HTERT RPE-1 (cell line): ENCODE results near the gene NAA50.

ENCODE experiments used
- in situ Hi-C: fragments of 300-500 bp; cut with MboI; formaldehyde crosslinking; loops from 4 replicates; pipeline ENCODE4 v1.14.3; 2020; ENCODE audit warnings: low sequenced_read_pairs

Gene NAA50

DNA sequence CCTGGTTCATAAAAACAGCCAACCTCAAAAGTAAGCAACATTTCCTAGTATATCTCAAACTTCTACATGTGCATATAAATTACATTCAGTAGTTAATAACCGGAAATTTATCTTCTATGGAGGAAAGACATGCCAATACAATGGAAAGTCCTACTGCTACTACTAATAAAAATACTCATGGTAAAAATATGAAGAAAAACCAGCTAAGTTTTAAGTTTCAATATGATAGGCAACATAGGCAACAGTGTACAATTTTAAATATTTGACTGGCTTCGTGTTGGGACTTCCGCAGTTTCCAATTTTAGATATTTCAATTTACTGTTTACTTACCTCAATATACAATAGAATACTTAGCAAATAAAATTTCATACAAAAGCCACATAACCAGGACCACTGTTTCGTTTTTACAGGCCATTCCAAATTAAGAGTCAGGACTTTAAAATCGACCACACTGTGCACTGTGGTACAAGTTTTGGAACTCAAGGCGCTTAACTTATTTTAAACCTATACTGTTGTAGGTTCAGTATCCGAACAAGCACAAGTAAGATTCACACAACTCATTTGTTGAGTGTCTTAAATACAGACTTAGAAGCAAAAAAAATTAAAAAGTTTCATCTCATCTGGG is 2.9 kb downstream of the NAA50 start:
- in situ Hi-C loops: no loop called here

DNA sequence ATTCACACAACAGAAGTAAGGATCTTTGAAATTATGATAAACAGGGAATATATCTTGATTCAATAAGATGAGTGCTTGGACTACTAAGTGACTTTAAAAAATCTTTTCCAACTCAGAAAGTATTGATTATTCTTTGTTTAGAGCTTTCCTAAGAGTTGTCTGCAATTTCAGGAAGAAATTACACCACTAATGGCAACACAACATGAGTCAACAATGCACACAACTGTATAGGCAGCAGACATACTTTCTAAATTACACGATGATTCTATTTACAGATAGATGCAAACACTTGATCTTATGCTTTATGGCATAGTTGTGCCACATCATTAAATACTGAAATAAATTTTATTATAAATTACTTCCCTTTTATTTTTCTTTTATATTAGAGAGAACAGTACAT is 4.4 kb downstream of the NAA50 start:
- in situ Hi-C loops: no loop called here

DNA sequence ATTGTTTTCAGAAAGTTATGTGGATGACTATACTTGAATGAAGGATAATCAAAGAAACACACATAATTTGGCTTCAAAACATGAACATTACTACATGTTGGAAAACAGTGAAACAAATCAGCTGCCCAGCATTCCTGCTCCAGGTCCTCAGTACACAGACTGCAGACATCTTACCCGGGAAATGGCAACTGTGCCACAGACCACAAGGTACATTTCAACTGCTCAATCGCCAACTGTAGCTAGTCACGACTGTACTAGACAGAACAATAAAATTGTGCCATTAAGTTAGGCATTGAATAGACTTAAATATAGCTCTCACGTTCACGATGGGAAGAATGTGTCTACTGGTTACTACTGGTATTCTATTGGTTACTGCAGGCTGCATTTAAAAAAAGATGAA is 5.0 kb downstream of the NAA50 start:
- in situ Hi-C loops: no loop called here

DNA sequence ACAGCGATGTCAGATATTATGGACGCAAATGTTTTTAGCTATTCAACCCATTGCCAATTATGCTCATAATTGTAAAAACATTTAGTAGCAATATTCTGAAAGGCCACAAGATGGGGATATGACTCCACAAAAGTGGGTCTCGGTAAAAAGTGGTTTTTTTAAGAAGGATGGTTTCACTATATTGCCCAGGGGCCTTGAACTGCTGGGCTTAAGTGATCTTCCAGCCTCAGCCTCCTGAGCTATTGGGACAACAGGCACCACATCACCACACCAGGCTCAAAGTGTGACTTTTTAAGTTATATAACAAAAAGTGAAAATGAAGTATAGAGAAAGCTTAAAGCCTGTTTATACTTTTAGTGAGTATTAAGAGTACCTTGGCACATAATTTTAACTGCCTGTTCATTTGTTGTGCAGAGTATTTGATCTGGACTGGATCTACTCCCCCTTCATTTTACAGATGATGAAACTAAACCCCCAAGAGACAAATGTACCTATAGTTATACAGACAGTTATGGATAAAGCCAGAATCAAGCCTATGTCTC is 9.4 kb downstream of the NAA50 start:
- in situ Hi-C loops: no loop called here

DNA sequence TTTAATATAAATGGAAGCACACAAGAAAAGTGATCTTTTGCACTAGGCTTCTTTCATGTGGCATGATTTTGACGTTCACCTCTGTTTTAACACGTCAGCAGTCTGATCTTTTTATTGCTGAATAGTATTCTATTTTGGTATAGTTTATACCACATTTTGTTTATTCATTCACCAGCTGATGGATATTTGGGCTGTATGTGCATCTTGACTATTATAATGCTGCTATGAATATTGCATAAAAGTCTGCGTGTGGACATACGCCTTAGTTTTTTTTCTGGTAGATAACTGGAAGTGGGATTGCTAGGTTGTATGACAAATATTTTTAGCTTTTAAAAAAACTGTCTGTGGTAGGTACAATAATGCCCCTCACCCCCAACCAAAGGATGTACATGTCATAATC is 14.4 kb downstream of the NAA50 start:
- in situ Hi-C loops: no loop called here

DNA sequence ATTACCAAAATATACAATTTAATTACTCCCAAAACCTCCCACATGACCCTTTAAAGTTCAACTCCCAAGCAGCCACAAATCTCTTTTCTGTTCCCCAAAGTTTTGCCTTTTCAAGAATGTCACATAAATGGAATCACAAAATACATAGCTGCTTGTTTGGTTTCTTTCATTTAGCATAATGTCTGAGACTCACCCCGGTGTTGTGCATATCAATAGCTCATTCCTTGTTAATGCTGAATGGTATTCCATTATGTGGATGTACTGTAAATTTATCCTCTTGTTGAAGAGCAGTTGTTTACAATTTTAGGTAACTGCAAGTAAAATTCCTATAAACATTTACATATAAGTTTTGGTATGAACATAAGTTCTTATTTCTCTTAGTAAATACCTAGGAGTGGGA is 15.5 kb downstream of the NAA50 start:
- in situ Hi-C loops: no loop called here

DNA sequence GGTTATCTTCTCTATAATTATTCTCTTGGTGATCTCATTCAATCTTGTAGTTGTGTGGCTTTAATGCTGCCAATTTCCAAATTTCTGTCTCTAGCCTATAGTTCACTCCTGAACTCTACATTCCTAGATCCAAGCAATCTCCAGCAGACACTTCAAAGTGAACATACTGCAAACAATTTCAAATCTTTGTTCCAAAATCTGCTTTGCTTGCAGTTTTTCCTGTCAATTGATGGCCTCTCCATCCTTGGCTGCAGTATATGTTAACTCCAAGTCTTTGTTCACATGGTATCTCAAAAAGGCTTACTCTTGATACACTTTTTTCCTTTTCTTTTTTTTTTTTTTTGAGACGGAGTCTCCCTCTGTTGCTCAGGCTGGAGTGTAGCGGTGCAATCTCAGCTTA is 17.4 kb downstream of the NAA50 start:
- in situ Hi-C loops: no loop called here

DNA sequence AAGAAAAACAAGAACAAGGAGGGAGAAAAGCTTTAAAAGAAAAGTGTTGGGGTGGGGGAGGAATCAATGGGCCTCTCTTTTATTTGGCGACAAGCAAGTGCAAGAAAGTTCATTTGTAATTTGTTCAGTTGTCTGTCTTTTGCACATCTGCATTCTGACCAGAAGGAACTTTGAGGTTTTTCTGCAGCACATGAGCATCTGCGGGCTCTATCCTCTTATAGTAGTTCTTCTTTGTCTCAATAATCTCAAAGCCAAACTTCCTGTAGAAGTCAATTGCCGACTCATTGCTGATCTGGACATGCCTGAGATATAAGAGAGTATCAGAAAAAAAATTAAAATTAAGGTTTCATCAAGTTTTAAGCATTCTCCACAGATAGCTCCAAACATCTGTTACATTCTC is 24.4 kb downstream of the NAA50 start:
- in situ Hi-C loops: no loop called here

DNA sequence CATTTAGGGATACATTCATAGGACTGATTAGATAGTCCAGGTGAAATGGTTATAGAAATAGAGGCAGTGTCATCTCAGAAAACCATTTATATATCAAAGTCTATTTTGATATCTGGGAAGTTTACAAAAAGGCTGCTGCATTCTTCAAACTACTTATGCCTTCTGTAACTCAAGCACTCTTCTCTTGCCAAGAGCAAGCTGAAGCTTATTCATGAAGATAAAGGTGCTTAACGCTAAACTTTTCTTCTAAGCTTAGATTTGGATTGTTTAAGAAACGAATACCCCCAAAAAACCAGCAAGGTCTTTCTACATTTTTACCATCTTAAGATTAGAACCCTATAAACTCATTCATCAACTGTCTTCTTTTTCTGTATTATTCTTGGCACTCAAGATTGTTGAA is 26.3 kb downstream of the NAA50 start:
- in situ Hi-C loops: no loop called here

DNA sequence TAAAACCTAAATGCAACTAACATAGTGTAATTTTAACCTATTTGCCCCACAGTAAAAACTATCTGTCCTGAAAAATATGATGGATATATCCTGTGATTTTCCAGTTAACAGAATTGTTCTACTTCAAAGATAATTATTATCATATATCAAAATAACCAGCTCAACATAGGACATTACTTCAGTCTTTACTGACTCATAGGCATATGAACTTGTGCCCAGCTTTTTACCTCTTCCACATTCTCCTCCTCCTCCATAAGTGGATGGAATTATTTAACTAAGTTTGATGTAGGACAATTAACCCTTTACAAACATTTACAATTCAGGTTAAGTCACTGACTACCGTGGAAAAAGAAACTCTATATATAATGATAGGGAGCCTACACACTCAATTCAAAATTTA is 26.8 kb downstream of the NAA50 start:
- in situ Hi-C loops: no loop called here

DNA sequence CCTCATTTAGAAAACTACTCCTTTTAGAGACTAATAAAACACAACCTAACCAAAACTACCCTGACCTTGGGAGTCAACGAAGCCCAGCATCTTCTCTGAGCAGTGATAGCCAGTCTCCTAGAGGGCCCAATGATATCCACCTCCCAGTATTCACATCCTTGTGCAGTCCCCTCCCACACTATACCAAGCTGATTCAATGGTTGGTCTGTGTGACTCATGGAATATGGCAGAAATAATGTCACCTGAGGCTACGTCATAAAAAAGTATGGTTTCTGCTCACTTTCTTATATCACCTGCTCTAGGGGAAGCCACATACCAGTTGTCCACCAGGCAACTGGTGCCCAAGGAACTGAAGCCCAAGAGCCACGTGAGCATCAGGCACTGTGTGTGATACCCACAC is 28.2 kb downstream of the NAA50 start:
- in situ Hi-C loops: no loop called here

DNA sequence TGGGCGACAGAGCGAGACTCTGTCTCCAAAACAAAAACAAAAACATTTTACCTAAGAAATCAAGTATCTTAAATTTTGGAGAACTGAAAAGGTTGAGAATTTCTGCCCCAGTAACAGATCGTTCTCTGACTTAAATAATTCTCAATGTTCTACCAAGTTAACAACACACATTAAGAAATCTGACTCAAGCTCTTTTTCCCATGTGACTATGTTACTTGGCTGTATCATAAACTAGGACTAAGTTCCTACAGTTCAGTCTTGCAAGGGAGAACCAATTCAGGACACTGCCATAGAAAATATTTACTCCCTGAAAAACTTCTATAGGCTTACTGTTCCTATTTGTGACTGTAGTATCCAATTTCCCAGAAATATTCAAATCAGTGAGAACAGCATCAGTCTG is 28.7 kb downstream of the NAA50 start:
- in situ Hi-C loops: no loop called here

DNA sequence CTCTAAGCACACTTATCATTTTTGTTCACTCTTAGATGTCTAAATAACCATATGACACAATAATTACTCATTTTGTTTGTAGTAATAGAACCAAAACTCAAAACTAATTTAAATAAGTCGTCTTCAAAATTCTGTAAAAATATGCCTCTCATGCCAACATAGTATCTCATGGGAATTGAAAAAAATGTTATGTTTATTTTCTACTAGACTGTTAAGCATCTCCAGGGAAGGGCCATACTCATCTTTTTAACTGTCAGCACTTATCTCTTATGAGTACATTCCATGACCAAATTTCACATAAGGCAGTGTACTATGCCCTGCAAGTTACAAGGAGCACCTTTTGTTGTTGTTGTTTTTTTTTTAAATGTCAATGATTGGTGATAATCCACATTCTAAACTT is 31.3 kb downstream of the NAA50 start:
- in situ Hi-C loops: no loop called here

DNA sequence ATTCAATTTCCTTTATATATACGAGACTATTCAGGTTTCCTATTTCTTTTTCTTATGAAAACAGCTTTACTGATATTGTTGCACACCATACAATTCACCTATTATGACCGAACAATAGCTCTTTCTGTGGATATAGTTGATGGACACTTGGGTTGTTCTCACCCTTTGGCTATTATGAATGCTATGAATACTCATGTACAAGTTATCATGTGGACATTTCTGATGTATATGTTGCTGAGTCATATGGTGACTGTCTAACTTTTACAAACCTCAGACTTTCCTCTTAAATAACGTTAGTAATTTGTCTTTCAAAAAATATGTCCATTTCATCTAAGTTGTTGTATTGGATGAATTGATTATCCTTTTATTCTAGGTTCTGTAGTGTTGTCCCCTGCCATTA is 33.9 kb downstream of the NAA50 start:
- in situ Hi-C loops: no loop called here

DNA sequence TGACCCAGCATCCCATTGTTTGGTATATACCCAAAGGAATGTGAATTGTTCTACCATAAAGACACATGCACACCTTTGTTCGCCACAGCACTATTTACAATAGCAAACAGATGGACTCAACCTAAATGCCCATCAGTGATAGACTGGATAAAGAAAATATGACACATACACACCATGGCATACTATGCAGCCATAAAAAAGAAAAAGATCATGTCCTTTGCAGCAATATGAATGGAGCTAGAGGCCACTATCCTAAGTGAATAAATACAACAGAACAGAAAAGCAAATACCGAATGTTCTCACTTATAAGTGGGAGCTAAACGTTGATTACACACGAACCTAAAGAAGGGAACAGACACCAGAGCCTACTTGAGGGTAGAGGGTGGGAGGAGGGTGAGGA is 38.2 kb downstream of the NAA50 start:
- in situ Hi-C loops: no loop called here

DNA sequence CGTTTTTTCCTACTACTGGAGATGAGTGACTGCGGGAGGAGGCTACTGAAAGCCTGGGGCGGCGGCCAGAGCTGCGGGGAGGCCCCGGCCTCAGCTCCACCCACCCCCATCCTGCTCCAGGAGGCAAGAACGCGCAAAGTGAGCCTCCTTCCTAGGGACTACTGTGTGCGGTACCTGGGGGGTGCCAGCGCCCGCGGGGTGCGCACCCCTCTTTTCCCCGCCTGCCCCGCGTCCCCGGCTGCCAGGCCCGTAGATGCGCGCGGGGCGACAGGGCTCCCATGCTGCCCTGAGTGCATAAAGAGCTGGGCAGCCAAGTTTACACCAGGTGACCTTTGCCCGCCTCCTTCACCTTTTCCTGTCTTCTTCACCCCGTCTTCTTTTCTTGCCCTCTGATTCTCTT is 47.1 kb downstream of the NAA50 start:
- in situ Hi-C loops: no loop called here

DNA sequence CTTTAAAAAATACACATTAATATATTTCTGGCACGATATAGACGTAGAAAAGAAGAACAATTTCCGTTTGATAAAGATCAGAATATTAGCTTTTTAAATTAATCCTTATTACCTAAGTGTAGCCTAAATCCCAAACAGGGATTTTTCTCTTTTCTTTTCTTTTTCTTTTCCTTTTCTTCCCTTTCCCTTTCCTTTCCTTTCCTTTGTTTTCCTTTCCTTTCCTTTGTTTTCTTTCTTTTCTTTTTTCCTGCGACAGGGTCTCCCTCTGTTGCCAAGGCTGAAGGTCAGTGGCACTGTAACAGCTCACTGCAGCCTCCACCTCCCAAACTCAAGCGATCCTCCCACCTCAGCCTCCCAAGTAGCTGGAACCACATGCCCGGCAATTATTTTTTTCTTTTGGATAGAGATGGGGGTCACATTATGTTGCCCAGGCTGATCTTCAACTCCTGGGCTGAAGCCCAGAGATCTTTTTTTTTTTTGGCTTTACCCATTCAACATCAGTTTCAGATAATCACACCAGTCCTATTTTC is 47.8 kb downstream of the NAA50 start:
- in situ Hi-C loops: no loop called here

DNA sequence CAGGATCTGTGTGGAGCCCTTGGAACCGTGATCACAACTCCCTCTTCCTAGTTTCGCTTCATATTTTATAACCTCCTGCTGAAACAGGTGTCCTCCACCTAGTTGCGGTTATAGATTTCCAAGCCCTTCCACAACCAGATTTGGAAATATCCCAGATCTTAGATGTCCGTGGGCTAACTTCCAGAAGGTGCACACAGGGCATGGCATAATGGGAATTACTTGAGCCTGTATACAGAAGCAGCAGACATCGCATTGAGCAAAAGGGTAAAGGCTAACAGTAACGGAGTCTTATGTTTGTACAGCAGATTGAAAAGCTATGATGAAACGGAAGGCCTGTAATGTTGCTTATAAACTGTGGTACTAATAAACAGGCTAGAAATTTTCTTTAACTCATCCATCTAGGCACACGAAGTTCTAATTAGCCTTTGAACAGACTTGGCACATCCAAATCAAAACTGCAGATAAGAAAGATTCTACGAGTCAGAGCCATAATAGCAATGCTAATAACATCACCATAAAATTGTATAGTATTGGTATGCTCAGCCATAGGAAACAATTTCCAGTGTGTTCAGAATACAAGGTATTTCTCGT is 48.5 kb downstream of the NAA50 start:
- in situ Hi-C loops: no loop called here

DNA sequence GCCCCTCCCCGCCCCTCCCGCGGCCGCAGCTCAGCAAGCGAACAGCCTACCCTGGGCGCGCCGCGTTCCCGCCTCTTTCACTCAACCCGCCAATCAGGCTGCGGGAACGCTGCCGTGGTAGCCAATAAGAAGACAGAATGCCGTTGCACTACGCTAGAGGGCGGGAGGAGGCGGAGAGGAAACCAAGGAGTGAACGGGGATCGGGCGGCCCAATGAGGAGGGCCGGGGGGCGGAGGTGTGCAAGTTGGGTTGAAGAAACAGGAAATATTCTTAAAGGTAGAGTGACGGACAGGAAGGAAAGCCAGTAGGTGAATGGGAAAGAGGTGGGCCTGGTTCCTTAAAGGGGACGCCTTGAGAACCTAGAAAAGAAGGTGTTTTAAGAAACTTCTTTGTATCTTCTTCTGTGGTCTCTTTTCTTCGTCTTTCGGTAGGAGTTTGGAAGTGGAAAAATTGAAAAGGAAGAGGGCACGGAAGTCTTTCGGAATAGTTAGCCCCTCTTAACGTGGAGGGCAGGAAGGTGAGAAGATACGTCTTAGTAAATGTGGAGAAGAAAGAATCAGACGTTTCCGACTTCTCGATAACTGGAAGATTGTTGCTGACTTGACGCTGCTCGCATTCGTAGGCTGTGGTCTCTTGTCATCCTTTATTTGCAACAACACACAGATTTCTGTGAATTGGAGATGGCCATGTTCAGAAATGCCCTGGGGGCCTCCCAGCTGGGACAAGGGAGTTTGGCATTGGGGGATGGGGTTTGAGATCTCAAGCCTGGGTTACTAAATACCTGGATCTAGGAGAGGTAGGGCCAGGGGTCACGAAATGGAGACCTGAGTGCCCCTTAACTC is 49.2 kb downstream of the NAA50 start:
- in situ Hi-C loops: no loop called here

DNA sequence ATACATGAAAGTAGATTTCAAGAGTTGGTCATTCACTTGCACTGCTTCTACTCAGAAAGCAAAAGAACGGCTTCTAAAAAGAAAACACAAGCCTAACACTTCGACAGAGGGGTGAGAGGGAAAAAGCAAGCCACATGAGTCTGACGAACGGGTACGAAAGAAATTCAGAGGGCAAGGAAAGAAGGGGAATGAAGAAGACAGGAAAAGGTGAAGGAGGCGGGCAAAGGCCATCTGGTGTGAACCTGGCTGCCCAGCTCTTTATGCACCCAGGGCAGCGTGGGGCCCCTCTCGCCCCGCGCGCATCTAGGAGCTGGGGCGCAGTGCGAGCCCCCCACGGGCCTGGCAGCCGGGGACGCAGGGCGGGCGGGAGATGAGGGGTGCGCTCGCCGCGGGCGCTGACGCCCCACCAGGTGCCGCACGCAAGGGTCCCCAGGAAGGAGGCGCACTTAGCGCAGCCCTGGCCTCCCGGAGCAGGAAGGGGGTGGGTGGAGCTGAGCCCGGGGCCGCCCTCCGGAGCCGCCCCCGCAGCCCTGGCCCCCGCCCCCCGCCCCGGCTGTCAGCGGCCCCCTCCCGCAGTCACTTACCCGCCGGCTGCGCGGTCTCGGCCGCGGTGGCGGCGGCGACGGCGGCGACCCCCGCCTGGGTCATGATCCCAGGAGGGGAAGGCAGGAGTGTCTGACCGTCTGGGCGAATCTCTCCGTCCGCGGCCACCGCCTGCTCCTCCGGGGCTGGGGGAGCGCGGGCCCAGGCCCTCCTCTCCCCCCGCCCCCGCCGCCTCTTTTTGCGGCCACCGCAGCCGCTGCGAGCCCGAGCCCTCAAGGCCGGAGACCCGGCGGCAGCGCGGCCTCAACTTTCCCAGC is 50.0 kb downstream of the NAA50 start, which contains the start of gene USF3:
Gene USF3, minus strand, starts transcription at position 857 of the 860 bp plus-strand sequence. CDS start 21,764 bp downstream, outside the sequence.
- in situ Hi-C loops: no loop called here

DNA sequence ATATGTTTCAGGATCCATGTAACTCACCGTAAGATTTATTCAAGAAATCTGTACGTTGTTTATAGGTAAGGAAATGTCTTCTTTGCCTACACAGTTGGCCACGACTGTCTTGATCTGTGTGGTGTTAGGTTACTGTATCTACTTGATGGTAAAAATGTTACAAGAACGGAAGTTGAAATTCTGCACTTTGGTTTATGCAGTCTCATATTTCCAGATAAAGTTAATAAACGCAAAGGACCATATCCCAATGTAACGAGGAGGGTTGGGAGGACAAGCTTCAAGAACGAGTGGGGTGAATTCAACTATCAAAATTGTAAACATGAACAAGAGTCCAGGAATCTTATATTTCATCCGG is 50.6 kb downstream of the NAA50 start:
- in situ Hi-C loops: no loop called here
